HG03378 (cell line): ENCODE data around the gene GSTA5.
A peak's percentile ranks its signal among the peaks of the same experiment; 100 is the strongest.
"Not testable (repeated sequence)": the region's sequence is repeated elsewhere in the genome, so short reads cannot be mapped to it uniquely, and the experiment has no call there.

Experiments used
- ATAC-seq: cut with Tn5 transposase; IDR thresholded peaks from one replicate; pipeline ENCODE4 v1.9.1; 2021; ENCODE audit warnings: mild to moderate bottlenecking, moderate library complexity; ENCODE audit not compliant: unreplicated experiment

The GSTA5 gene

DNA sequence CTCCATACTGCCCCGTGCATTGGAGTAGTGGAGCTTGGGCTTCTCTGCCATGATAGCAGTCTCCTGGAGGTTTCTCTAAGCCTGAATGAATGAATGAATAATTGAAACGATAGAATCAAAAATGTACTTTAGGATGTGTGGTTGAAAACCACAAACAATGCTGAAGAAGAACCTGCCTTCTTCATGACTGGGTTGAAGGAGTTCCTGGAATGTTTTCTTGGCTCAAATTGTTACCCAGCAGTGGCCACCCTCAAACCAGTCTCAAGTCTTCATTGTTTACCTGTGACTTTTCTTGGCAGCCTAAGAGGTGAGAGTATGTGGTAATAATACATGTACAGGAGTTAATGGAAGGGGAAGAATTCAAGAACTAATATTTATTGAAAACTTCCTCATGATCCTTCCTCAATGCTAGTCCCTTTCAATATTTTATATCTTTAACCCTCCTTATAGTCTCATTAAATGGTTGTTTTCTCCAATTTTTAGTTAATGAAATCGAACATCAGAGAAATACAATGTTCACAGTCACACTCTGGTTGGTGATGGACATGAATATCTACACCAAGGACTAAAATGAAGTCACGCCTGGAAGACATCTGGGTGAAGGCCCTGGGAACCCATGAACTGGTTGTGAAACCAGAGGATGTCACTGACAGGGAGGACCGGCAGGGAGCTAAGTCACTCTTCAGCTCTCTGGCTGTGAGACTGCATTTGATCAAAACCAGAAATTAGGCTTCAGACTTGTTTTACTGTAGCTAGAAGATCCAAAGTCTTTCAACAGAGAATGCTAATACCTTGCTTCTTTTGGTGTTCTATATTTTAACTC lies at the start of gene GSTA5:
TSS of gene GSTA5 (minus strand) at position 51 of the 823 bp plus-strand sequence.
- ATAC-seq, result no peak

GRCh38 chr6:52890018-52890417 lies 49.4 kb upstream of the GSTA5 start:
- no peak for ATAC-seq

DNA sequence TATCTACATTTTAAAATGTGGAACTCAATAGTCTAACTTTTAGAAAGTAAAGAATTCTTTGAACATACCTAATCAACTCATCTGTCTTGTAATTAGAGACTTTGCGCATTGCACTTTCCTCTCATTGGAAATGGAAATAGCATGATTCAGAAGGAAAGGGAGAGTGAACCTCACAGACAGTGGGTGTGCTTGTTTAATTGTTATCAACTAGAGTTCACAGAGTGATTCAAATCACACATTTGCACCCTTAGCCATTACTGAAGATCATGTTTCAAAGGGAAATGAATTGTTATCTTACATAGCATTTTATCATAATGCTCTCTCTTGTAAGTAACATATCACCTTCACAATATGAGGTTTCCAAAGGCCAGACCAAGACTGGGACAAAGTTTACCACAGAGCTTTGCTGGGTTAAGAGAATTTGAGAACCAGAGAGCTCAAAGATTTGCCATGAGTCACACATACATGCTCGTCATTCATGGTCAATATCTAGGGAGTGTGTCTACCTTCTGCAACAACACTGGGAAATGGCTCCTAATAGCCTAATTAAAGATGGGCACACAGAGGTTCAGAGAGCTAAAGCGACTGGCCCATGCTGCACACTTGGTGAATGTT lies 47.4 kb upstream of the GSTA5 start:
- ATAC-seq, result no peak

DNA sequence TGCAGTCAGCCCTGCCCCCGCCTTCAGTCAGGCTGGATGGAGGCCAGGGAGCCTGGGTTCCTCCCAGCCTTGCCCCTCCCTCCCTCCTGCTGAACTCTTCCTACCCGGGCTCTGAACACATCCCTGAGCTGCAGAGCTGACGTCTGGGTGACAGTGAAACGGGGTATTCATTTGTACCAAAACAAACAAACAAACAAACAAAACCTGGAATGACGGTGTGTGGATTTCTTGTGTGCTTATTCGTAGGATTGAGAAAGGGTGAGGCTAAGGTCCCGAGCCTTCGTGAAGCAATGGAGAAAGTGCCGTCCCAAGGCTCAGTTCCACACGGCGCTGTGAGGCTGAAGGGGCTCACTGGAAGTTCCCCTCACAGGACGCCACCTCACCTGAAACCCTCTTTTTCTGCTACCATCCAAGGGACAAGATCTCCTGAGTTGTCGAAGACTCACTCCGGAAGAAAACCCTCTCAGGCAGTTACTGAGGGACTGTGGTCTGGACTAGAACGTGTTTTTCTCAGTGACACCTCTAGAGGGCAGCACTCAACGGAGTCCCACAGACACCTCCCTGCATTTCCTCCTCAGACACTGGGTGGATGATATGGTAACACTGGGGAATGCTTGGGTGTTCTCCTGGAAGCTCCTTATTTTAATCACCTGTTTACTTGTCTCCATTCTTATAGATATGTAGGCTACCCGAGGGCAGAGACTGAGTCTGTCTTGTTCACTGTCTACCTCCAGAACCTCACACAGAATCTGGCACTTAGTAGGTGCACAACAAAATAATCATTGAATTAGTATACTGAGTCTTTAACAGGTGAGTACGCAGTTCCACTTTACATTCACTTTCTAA lies 41.6 kb upstream of the GSTA5 start:
- ATAC-seq, result peak; percentile 99

- no peak for ATAC-seq
Measured at GRCh38 chr6:52881662-52881995, 41.0 kb upstream of the GSTA5 start.

DNA sequence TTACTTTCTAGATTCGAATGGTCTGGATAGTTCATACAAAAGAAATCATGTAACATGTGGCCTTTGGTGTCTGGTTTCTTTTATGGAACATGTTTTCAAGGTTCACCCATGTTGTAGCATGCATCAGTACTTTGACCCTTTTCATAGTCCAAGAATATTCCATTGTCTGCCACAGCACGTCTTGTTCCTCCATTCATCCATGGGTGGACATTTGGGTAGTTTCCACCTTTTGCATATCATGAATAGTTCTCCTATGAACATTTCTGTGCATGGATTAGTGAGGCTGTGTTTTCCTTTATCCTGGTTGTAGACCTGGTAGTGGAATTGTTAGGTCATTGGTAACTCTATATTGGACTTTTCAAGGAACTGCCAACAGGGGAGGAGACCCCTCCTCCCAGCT lies 37.2 kb upstream of the GSTA5 start:
- no peak for ATAC-seq

- ATAC-seq, result no peak
Measured at GRCh38 chr6:52877168-52877567, 36.6 kb upstream of the GSTA5 start.

GRCh38 chr6:52876056-52876787 lies 35.6 kb upstream of the GSTA5 start:
- ATAC-seq, result no peak

DNA sequence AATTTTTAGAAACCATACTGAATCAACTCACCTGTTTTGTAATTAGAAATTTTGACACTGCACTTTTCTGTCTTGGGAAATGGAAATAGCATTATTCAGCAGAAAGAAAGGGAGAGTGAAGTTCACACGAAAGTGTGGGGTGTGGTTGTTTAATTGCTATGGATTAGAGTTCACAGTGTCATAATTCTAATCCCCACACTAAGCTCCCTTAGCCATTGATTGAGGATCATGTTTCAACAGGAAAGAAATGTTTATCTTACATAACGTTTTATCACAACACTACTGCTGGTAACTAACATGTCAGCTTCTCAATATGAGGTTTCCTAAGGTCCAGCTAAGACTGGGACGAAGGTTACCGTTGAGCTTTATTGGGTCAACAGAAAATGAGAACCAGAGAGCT lies 31.4 kb upstream of the GSTA5 start:
- no peak for ATAC-seq

DNA sequence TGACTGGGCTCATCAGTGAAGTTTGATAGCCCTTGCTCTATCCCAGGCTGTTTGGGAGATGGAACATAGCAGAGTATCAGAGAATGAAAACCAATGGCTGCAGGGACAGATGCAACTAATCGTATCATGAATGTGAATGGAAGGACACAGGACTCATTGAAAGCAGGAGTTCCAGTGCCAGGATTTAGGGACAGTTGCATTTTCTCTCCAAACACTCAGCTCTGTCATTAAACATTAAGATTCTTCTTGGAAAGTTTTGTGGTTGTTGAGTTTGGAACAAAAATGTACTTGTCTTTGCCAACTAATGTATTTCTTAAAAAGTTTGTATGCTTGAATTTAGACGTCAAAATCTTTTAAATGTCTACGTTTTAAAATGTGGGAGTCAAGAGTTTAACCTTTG lies 31.0 kb upstream of the GSTA5 start:
- ATAC-seq, result no peak

- not testable (repeated sequence) for ATAC-seq
Measured at GRCh38 chr6:52870335-52871091, 29.9 kb upstream of the GSTA5 start.

DNA sequence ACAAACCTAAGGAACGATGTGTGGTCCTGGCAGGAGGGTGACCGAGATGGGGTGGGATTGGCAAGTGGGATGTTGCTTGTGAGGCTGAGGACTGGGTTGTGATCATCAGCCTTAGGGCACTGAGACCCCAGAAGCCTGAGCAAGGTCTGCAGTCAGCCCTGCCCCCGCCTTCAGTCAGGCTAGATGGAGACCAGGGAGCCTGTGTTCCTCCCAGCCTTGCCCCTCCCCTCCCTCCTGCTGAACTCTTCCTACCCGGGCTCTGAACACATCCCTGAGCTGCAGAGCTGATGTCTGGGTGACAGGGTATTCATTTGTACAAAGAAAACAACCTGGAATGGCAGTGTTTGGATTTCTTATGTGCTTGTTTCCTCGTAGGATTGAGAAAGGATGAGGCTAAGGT lies 28.3 kb upstream of the GSTA5 start:
- ATAC-seq, result not testable (repeated sequence)

DNA sequence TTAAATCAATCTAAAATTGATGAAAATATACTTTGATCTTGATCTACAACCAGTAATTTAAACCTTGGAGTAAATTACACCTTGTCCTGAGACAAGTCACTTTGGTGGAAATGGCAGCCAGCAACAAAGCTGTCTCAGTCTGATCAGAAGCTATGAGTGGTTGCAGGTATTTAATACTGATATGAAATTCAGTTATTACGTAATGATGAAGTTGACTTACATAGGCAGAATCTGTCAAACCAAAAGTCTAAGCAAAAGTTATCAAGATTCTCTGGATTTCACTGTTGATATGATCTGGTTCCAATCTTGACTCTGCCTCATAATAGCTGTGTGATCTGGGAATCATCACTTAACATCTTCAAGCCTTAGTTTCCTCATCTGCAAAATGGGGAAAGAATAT lies 27.6 kb upstream of the GSTA5 start:
- no peak for ATAC-seq

- not testable (repeated sequence) for ATAC-seq
Measured at GRCh38 chr6:52861151-52861550, 20.5 kb upstream of the GSTA5 start.

GRCh38 chr6:52858416-52858815 lies 17.8 kb upstream of the GSTA5 start:
- no peak for ATAC-seq

DNA sequence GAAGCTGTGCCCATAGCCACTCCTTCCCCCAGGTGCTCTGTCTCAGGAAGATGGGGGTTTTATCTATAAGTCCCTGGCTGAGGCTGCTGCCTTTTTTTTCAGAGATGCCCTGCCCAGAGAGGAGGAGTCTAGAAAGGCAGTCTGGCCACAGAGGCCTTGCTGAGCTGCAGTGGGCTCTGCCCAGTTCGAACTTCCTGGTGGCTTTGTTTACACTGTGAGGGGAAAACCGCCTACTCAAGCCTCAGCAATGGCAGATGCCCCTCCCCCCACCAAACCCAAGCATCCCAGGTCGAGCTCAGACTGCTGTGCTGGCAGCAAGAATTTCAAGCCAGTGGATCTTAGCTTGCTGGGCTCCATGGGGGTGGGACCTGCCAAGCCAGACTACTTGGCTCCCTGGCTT lies 15.5 kb upstream of the GSTA5 start:
- not testable (repeated sequence) for ATAC-seq

DNA sequence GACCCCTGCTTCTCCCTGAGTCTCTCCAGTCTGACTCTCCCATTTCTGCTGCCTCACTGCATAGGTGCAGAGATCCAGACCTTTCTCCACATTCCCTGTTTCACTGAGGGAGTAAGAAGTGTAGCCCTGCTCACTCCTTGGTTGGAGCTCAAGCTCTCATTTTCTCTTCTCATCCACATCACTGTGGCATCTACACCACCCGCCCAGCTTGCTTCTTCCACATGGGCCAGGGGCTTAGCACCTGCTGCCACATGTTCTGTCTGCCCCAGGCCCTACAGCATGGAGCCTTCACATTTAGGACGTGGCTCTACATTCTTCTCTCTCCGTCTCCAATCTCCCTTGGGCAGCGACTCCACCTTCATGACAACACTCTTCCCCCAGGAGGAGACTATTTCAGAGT lies 8.5 kb upstream of the GSTA5 start:
- ATAC-seq, result no peak

GRCh38 chr6:52846002-52846401 lies 5.4 kb upstream of the GSTA5 start:
- ATAC-seq, result no peak

- ATAC-seq, result no peak
Measured at GRCh38 chr6:52843605-52844004, 3.0 kb upstream of the GSTA5 start.
